ENCODE measurements around the gene RBMS1.
A peak's percentile ranks its signal among the peaks of the same experiment; 100 is the strongest.
"Not testable (repeated sequence)": the region's sequence is repeated elsewhere in the genome, so short reads cannot be mapped to it uniquely, and the experiment has no call there.

The RBMS1 gene

GRCh38 chr2:160502478-160502877 is 8.9 kb upstream of the RBMS1 start:
- no peak for DNase-seq (ENCODE audit: low read depth in 2 of 3, low spot score in 2 of 3)

- DNase-seq (ENCODE audit: low read depth in 2 of 3, low spot score in 2 of 3), result no peak
Observed at GRCh38 chr2:160501370-160501769, 7.8 kb upstream of the RBMS1 start.

- no peak for DNase-seq (ENCODE audit: low read depth in 2 of 3, low spot score in 2 of 3)
Observed at GRCh38 chr2:160499865-160500264, 6.3 kb upstream of the RBMS1 start.

GRCh38 chr2:160498137-160498536 is 4.5 kb upstream of the RBMS1 start:
- DNase-seq (ENCODE audit: low read depth in 2 of 3, low spot score in 2 of 3), result no peak

- DNase-seq (ENCODE audit: low read depth in 2 of 3, low spot score in 2 of 3), result no peak
Observed at GRCh38 chr2:160494201-160494644, 616 bp upstream of the RBMS1 start.

- peak in 2 of 3 experiments; percentile 33 to 37 for DNase-seq (ENCODE audit: low read depth in 2 of 3, low spot score in 2 of 3)
Observed at GRCh38 chr2:160492401-160493226, 993 bp downstream of the RBMS1 start.

- DNase-seq (ENCODE audit: low read depth in 2 of 3, low spot score in 2 of 3), result no peak
Observed at GRCh38 chr2:160491911-160492371, 1.7 kb downstream of the RBMS1 start.

- no peak for DNase-seq (ENCODE audit: low read depth in 2 of 3, low spot score in 2 of 3)
Observed at GRCh38 chr2:160490733-160491685, 2.6 kb downstream of the RBMS1 start.

- no peak for DNase-seq (ENCODE audit: low read depth in 2 of 3, low spot score in 2 of 3)
Observed at GRCh38 chr2:160489111-160489510, 4.5 kb downstream of the RBMS1 start.

- DNase-seq (ENCODE audit: low read depth in 2 of 3, low spot score in 2 of 3), result not testable (repeated sequence)
Observed at GRCh38 chr2:160488289-160488688, 5.3 kb downstream of the RBMS1 start.

GRCh38 chr2:160486341-160486740 is 7.3 kb downstream of the RBMS1 start:
- DNase-seq (ENCODE audit: low read depth in 2 of 3, low spot score in 2 of 3), result no peak

GRCh38 chr2:160484859-160485520 is 8.6 kb downstream of the RBMS1 start:
- DNase-seq (ENCODE audit: low read depth in 2 of 3, low spot score in 2 of 3), result no peak

GRCh38 chr2:160482673-160483072 is 10.9 kb downstream of the RBMS1 start:
- DNase-seq (ENCODE audit: low read depth in 2 of 3, low spot score in 2 of 3), result no peak

- DNase-seq (ENCODE audit: low read depth in 2 of 3, low spot score in 2 of 3), result no peak
Observed at GRCh38 chr2:160479269-160479668, 14.3 kb downstream of the RBMS1 start.

GRCh38 chr2:160478660-160479059 is 14.9 kb downstream of the RBMS1 start:
- DNase-seq (ENCODE audit: low read depth in 2 of 3, low spot score in 2 of 3), result no peak

- no peak for DNase-seq (ENCODE audit: low read depth in 2 of 3, low spot score in 2 of 3)
Observed at GRCh38 chr2:160477032-160477431, 16.6 kb downstream of the RBMS1 start.

GRCh38 chr2:160474891-160475787 is 18.5 kb downstream of the RBMS1 start:
- DNase-seq (ENCODE audit: low read depth in 2 of 3, low spot score in 2 of 3), result no peak

- DNase-seq (ENCODE audit: low read depth in 2 of 3, low spot score in 2 of 3), result no peak
Observed at GRCh38 chr2:160474319-160474645, 19.3 kb downstream of the RBMS1 start.

GRCh38 chr2:160473468-160474318 is 19.9 kb downstream of the RBMS1 start:
- no peak for DNase-seq (ENCODE audit: low read depth in 2 of 3, low spot score in 2 of 3)
